ENCODE results near the gene CTNNBIP1. TPM values are rescaled to one million over a fixed set of nuclear protein-coding genes. Genes with fewer than 3 reads are reported as not detected.

Gene CTNNBIP1
- total RNA-seq, 1 experiment from 2014 or later: 44.4 TPM

DNA sequence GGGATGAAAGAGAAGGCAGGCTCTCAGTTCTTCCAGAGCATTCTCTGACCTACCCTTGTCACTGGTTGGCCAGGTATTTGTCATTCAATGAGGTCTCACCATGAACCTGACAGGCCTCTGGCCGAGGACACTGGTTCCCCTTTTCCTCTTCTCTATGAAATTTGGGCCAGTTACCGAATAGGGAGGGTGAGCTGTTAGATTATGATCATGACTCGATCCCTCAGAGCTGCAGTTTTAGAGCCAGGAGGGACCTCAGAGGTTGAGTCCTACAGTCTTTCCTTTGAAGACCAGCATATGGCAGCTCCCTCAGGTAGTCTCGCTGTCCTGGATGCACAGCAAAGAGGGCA lies 56.8 kb downstream of the CTNNBIP1 start:
- Mint-ChIP-seq H3K27me3 (ENCODE audit: low read depth) (no peaks in the 10 kb centered on the region), H3K36me3 (ENCODE audit: insufficient read depth in 1 of 3, low read depth in 3 of 3) (peaks cover 18 to 20% (median 19%) of the 10 kb centered on the region in 3 experiments), H3K9me3 (peaks cover 3 to 7% of the 10 kb centered on the region in 2 experiments; a peak in 4 of 5 replicates), H3K4me3 (no peak overlapping the region), H3K4me1 (peaks cover 19 to 27% of the 10 kb centered on the region in 2 experiments), H3K27ac (peak overlapping the region in 1 of 3 experiments; percentile 6; a peak in 1 of 7 replicates)
- H2AFZ ChIP-seq (ENCODE audit: low read length): no peak overlapping the region
- no peak overlapping the region for H2AK5ac ChIP-seq (ENCODE audit: insufficient read length, low read length)
- no peak for TF ChIP-seq CTCF (conservative IDR thresholded peaks at IDR 0.05)
- H3K79me2 ChIP-seq (ENCODE audit: insufficient read depth, low read length): no peaks in the 10 kb centered on the region
- no peaks in the 10 kb centered on the region for H3K79me1 ChIP-seq (ENCODE audit: insufficient read depth, low read depth, low read length, poor library complexity, severe bottlenecking)
- H2BK20ac ChIP-seq (ENCODE audit: low read depth, low read length, poor library complexity, severe bottlenecking): no peak overlapping the region
- no peak overlapping the region for H4K91ac ChIP-seq (ENCODE audit: insufficient read length, low read depth, low read length)
- H2BK120ac ChIP-seq (ENCODE audit: low read depth, low read length, poor library complexity, severe bottlenecking): no peak overlapping the region
- H3K27me3 ChIP-seq (ENCODE audit: insufficient read depth, low read length): no peaks in the 10 kb centered on the region
- H3K4ac ChIP-seq (ENCODE audit: low read depth, low read length): no peak overlapping the region
- no peaks in the 10 kb centered on the region for H3K9me3 ChIP-seq (ENCODE audit: control insufficient read depth, low read depth, low read length)
- H3K23ac ChIP-seq (ENCODE audit: insufficient read length, low read depth, low read length): no peak overlapping the region
- H3K27ac ChIP-seq (ENCODE audit: insufficient read length, low read depth, low read length): no peak overlapping the region
- H2BK5ac ChIP-seq (ENCODE audit: insufficient read length, low read length): no peak overlapping the region
- H3K4me2 ChIP-seq (ENCODE audit: insufficient read depth, insufficient read length, low read length): no peak overlapping the region
- no peak overlapping the region for H2BK12ac ChIP-seq (ENCODE audit: insufficient read length, low read depth, low read length)
- no peak overlapping the region for H3K18ac ChIP-seq (ENCODE audit: insufficient read length, low read depth, low read length)
- H3K14ac ChIP-seq (ENCODE audit: insufficient read depth, low read length): no peak overlapping the region
- no peaks in the 10 kb centered on the region for H4K20me1 ChIP-seq (ENCODE audit: control insufficient read depth, insufficient read depth, insufficient read length)
- H3K9ac ChIP-seq (ENCODE audit: extremely low read depth, insufficient read length, low read length): no peak overlapping the region
- H3K23me2 ChIP-seq (ENCODE audit: insufficient read length, low read depth, low read length, poor library complexity, severe bottlenecking): no peaks in the 10 kb centered on the region
- no peak overlapping the region for H2BK15ac ChIP-seq (ENCODE audit: low read depth, low read length)
- no peaks in the 10 kb centered on the region for H3K4me1 ChIP-seq (ENCODE audit: insufficient read depth, low read length)
- H3T11ph ChIP-seq (ENCODE audit: low read length): no peak overlapping the region
- no peak for DNase-seq
- no peak overlapping the region for H4K5ac ChIP-seq (ENCODE audit: insufficient read length, low read depth, low read length)
- no peak overlapping the region for H4K8ac ChIP-seq (replicated peaks; ENCODE audit: insufficient read length, low read depth, low read length)
- H3K56ac ChIP-seq (ENCODE audit: insufficient read length, low read depth, low read length): no peak overlapping the region
- no CpG with 5 or more reads among the region's 4 CpGs for WGBS (ENCODE audit: extremely low coverage, insufficient read length, low lambda C conversion rate)
